Measurements from ENCODE around the gene RPS24.
"Not testable (repeated sequence)": the region's sequence is repeated elsewhere in the genome, so short reads cannot be mapped to it uniquely, and the experiment has no call there.

DNA sequence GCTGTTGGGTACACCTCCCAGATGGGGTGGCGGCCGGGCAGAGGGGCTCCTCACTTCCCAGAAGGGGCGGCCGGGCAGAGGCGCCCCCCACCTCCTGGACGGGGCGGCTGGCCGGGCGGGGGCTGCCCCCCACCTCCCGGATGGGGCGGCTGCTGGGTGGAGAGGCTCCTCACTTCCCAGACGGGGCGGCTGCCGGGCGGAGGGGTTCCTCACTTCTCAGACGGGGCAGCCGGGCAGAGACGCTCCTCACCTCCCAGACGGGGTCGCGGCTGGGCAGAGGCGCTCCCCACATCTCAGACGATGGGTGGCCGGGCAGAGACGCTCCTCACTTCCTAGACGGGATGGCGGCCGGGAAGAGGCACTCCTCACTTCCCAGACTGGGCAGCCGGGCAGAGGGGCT is 42.1 kb downstream of the RPS24 start:
- TF ChIP-seq KLF13 (CRISPR knock-in tag; IDR thresholded peaks at IDR 0.05); DNMT3B (CRISPR knock-in tag; conservative IDR thresholded peaks at IDR 0.05); YY1 (IDR thresholded peaks at IDR 0.05; ENCODE audit: insufficient read depth, insufficient replicate concordance, low read depth, low read length); REPIN1 (CRISPR knock-in tag; IDR thresholded peaks at IDR 0.05; ENCODE audit: borderline replicate concordance, low read depth); SRSF9 (IDR thresholded peaks at IDR 0.05; ENCODE audit: borderline replicate concordance, insufficient read depth, low read depth, low read length, poor library complexity, severe bottlenecking); EED (CRISPR knock-in tag; IDR thresholded peaks at IDR 0.05); SUZ12 (IDR thresholded peaks at IDR 0.05; ENCODE audit: low read depth, low read length); MED1 (CRISPR knock-in tag; IDR thresholded peaks at IDR 0.05); ZNF543 (CRISPR knock-in tag; IDR thresholded peaks at IDR 0.05); NCOA2 (CRISPR knock-in tag; IDR thresholded peaks at IDR 0.05); BRCA1 (CRISPR knock-in tag; IDR thresholded peaks at IDR 0.05): not testable (repeated sequence)
- TF ChIP-seq, protein P1, sequence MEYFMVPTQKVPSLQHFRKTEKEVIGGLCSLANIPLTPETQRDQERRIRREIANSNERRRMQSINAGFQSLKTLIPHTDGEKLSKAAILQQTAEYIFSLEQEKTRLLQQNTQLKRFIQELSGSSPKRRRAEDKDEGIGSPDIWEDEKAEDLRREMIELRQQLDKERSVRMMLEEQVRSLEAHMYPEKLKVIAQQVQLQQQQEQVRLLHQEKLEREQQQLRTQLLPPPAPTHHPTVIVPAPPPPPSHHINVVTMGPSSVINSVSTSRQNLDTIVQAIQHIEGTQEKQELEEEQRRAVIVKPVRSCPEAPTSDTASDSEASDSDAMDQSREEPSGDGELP (IDR thresholded peaks at IDR 0.05; ENCODE audit: borderline replicate concordance, low read depth), result not testable (repeated sequence)
- TF ChIP-seq, protein P2, sequence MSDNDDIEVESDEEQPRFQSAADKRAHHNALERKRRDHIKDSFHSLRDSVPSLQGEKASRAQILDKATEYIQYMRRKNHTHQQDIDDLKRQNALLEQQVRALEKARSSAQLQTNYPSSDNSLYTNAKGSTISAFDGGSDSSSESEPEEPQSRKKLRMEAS (IDR thresholded peaks at IDR 0.05), result not testable (repeated sequence)
- TF ChIP-seq, protein P3, sequence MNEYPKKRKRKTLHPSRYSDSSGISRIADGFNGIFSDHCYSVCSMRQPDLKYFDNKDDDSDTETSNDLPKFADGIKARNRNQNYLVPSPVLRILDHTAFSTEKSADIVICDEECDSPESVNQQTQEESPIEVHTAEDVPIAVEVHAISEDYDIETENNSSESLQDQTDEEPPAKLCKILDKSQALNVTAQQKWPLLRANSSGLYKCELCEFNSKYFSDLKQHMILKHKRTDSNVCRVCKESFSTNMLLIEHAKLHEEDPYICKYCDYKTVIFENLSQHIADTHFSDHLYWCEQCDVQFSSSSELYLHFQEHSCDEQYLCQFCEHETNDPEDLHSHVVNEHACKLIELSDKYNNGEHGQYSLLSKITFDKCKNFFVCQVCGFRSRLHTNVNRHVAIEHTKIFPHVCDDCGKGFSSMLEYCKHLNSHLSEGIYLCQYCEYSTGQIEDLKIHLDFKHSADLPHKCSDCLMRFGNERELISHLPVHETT (CRISPR knock-in tag; conservative IDR thresholded peaks at IDR 0.05), result not testable (repeated sequence)

Data from HepG2 (cell line).